Epithelial cell of esophagus (primary cell): ENCODE results near the gene CA9.

Experiments
- DNase-seq: peaks from one replicate; pipeline ENCODE4 v3.0.0; 2010; ENCODE audit warnings: low read depth
- H3K4me3 ChIP-seq: 2 replicates; pipeline ENCODE4 v1.5.1; 2011; ENCODE audit warnings: mild to moderate bottlenecking, low read length, control low read depth
- TF ChIP-seq, protein P1 (sequence below): IDR thresholded peaks from 2 replicates; pipeline ENCODE4 v1.5.1; 2011; ENCODE audit warnings: low read depth, mild to moderate bottlenecking, low read length, control low read depth, inconsistent platforms; ENCODE audit not compliant: insufficient read depth; ENCODE audit errors: missing control alignments

CA9 gene

DNA sequence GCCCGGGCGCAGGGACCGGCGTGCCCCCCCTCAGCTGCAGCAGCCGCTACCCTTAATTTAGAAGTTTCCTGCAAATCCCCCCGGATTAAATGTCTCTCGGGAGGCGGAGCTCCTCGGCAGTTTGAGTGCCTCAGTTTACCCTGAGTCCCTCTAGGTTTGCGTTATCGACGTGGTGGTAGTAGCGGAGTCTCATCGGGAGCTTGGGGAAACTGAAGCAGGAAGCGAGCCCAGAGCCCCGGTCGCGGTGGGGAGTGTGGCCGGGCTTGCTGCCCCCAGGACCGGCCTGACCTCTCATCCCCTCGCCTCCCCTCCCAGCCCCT lies 16.5 kb downstream of the CA9 start:
- peak overlapping the region; percentile 58 for H3K4me3 ChIP-seq
- TF ChIP-seq, protein P1, sequence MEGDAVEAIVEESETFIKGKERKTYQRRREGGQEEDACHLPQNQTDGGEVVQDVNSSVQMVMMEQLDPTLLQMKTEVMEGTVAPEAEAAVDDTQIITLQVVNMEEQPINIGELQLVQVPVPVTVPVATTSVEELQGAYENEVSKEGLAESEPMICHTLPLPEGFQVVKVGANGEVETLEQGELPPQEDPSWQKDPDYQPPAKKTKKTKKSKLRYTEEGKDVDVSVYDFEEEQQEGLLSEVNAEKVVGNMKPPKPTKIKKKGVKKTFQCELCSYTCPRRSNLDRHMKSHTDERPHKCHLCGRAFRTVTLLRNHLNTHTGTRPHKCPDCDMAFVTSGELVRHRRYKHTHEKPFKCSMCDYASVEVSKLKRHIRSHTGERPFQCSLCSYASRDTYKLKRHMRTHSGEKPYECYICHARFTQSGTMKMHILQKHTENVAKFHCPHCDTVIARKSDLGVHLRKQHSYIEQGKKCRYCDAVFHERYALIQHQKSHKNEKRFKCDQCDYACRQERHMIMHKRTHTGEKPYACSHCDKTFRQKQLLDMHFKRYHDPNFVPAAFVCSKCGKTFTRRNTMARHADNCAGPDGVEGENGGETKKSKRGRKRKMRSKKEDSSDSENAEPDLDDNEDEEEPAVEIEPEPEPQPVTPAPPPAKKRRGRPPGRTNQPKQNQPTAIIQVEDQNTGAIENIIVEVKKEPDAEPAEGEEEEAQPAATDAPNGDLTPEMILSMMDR = no peak
- DNase-seq = no peak

GRCh38 chr9:35690614-35691333 lies 17.0 kb downstream of the CA9 start:
- no peak for DNase-seq
- peak overlapping the region; percentile 58 for H3K4me3 ChIP-seq
- TF ChIP-seq, protein P1 = no peak

DNA sequence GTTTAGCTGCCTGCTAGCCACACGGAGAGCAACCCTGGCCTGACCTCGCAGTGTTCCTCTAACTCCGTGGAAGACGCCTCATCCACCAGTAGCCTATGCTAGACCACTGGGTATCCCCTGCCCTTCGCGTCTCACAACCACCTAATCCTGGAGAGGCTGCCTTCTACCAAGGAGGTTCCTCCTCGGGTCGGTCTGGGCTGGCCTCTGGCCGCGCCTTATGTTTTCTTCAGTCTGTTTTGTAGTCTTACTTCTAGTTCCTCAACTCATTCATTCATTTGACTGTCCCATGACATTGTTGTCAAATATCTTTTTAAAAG lies 17.6 kb downstream of the CA9 start:
- H3K4me3 ChIP-seq = peak overlapping the region; percentile 58
- no peak for DNase-seq
- TF ChIP-seq, protein P1 = no peak

- no peak overlapping the region for H3K4me3 ChIP-seq
- no peak for DNase-seq
- TF ChIP-seq, protein P1 = no peak
Observed at GRCh38 chr9:35691757-35692301, 18.1 kb downstream of the CA9 start.

DNA sequence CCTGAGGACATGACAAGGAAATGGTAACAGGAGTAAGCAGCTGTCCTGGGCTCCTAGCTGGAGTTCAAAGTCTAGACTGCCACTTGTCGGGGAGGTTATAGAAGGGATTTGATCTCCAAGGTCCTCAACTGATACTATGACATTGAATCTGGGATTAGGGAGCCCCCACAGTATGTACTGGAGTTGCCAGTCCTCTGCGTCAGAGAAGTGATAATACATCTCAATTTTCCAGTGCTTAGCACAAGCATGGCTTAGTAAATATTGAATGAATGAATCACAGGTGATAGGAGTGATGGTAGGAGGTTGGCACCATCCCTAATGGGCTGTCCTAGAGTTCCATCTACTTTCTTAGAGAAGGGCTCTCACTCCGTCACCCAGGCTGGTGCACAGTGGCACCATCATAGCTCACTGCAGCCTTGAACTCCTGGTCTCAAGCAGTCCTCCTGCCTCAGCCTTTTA lies 22.2 kb downstream of the CA9 start:
- TF ChIP-seq, protein P1 = no peak
- no peak overlapping the region for H3K4me3 ChIP-seq
- DNase-seq = no peak

- TF ChIP-seq, protein P1 = peak; percentile 96
- no peak overlapping the region for H3K4me3 ChIP-seq
- DNase-seq = peak; percentile 60
Observed at GRCh38 chr9:35696520-35697215, 22.9 kb downstream of the CA9 start.
